ENCODE measurements around the gene ERICH6.

Gene ERICH6

DNA sequence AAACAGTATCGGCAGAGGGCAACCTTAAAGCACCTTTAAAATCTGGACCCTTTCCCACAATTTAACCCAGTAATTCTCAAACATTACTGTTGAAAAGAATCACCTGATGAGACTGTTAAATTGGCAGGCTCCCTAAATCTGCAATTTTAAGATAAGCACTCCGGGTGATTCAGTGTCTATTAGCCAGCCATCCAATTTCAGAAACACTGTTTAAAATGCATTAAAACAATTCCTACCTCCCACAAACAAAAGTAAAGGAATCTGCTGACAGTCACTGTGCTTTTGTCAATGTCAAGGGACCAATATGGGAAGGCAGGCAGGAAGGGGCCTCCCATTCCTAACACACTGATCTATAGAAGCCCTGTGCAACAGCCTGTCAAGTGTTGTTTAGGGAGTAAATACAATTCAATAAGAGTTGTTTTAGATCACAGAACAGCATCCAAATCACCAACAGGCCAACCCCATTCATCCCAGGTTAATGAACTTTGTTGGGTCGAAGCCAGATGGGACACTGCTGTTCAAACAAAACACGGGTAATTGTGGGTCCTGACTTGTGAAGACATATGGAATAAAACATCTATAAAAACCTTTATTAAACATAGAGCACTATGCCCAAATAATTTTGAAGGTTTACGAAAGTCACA lies 37.9 kb upstream of the ERICH6 start:
- Histone ChIP-seq H3K4me3 (no peak overlapping the region), H3K27me3 (ENCODE audit: low read depth) (no peaks in the 10 kb centered on the region), H3K36me3 (replicated peaks) (peaks cover 12% of the 10 kb centered on the region; the same call in 1 of the 2 replicates), H3K4me1 (peaks cover 18% of the 10 kb centered on the region), H3K9me3 (no peaks in the 10 kb centered on the region)
- in situ Hi-C loops (cut with MboI; ENCODE audit: low sequenced_read_pairs), result no loop called here
- DNase-seq (ENCODE audit: low spot score in 2 of 2), result no peak

DNA sequence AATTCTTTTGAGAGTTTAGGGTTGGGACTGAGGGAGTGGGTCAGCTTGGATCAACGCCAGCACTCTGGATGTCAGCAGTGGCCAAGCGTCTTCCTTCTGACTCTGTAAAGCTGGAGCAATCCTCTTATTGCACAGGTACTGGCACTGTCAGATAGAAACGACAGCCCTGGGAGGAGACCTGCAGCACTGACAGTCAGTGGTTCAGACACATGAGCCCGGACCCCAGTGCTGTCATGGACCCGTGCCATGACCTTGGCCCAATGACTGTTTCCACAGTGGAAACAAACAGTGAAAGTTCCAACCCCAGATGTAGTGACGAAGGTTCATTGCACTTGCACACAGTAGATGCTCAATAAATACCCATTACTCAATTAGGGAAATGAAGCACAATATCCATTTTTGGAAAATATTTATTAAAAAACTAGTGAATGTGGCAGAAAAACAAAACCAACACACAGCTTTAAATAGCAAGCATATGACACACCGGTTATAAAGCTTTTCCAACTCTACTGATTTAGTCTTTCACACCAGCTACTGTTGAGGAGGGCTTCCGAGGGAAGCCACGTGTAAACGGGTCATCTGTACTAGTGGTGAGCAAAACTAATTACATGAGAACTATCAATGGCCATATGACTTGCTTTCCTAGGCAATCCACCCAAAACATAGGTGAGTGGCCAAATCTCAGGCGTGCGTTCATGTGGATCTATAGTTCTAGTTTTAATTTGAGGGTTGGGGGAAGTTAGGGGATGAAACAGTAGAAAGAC lies 37.2 kb upstream of the ERICH6 start:
- Histone ChIP-seq H3K27me3 (ENCODE audit: low read depth) (no peaks in the 10 kb centered on the region), H3K4me3 (no peak overlapping the region), H3K36me3 (replicated peaks) (peaks cover 12% of the 10 kb centered on the region; the same call in 1 of the 2 replicates), H3K9me3 (no peaks in the 10 kb centered on the region), H3K4me1 (peaks cover 18% of the 10 kb centered on the region)
- DNase-seq (ENCODE audit: low spot score in 2 of 2), result no peak
- in situ Hi-C loops (cut with MboI; ENCODE audit: low sequenced_read_pairs), result no loop called here

DNA sequence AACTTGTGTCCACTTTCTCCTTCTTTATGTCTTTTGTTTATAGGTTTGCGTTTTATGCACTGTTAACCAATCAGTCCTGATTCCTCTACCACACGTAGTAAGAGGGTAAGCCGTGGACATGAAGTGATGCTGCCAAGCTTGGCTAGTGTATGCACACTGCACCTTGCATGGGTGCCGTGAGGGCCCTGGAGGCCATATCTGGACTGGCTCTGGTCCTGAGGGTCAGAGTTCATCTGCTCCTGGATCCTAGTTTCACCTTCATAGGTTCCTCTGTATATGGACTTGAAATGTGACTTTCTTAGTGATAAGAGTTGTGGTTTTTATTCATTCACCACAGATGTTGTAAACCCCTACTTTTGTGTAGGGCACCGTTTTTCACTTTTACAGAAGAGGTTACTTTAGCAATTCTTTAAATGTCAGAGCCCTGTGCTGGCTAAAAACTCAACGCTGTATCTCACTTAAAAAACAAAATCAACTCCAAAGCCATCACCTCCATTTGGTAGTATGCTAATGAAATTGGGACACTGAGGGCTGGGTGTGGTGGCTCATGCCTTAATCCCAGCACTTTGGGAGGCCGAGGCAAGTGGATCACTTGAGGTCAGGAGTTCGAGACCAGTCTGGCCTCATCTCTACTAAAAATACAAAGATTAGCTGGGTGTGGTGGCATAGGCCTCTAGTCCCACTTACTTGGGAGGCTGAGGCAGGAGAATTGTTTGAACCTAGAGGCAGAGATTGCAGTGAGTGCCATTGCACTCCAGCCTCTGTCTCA lies 36.3 kb upstream of the ERICH6 start:
- Histone ChIP-seq H3K9me3 (no peaks in the 10 kb centered on the region), H3K4me3 (no peak overlapping the region), H3K36me3 (replicated peaks) (peaks cover 12% of the 10 kb centered on the region; the same call in 1 of the 2 replicates), H3K27me3 (ENCODE audit: low read depth) (no peaks in the 10 kb centered on the region), H3K4me1 (peaks cover 17% of the 10 kb centered on the region)
- no peak for DNase-seq (ENCODE audit: low spot score in 2 of 2)
- in situ Hi-C loops (cut with MboI; ENCODE audit: low sequenced_read_pairs), result no loop called here

DNA sequence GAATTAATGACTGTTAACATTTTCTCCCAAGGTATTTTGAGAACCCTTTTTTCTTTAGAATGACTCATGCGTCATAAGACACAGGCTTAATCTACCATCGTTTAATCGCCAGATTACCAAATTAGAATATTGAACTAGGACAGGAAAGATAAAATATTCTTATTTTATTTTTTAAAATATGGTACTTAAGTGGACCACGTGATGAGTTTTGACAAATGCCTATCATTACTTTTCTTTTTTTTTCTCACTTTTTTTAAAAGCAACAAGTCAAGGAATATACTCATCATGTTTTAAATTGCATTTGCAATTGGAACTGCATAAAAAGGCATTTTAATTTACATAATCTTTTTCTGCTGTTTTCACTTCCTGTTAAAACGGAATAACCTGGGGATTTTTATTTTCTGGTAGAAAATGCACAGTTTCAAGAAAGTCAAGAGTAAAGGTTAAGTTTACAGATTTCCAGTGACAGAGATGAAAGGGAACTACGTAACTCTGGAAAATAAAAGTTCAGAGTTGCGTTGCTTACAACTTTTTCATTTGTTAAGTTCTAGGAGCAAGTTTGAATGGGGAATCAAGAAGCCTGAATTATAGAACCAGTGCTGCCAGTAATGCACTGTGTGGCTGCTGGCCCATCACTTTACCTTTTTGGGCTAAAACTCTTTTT lies 35.6 kb upstream of the ERICH6 start:
- no peak for DNase-seq (ENCODE audit: low spot score in 2 of 2)
- Histone ChIP-seq H3K4me3 (no peak overlapping the region), H3K9me3 (no peaks in the 10 kb centered on the region), H3K27me3 (ENCODE audit: low read depth) (no peaks in the 10 kb centered on the region), H3K36me3 (replicated peaks) (peaks cover 12% of the 10 kb centered on the region; the same call in 1 of the 2 replicates), H3K4me1 (peaks cover 11% of the 10 kb centered on the region)
- in situ Hi-C loops (cut with MboI; ENCODE audit: low sequenced_read_pairs), result no loop called here

DNA sequence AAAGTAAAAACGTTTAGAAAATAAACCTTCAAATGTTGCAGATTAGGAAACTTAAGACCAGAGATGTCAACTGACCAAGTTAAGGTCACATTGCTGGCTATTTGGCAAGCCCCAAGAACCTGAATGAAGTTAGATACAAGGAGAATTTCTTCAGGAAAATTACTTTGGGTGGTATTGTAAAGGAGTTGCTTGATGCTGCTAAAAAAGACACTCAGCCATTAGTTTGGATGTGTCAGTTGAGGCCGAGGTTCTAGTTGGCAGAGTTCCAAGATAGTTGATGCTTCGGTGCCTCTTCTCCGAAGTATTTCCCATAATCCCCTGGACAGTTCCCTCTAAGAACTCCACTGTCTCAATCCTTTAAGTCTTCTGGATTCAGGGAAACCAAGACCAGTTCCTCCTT lies 35.0 kb upstream of the ERICH6 start:
- H3K4me3 ChIP-seq, result no peak overlapping the region
- peaks cover 12% of the 10 kb centered on the region; the same call in 1 of the 2 replicates for H3K36me3 ChIP-seq (replicated peaks)
- in situ Hi-C loops (cut with MboI; ENCODE audit: low sequenced_read_pairs), result no loop called here
- no peaks in the 10 kb centered on the region for H3K9me3 ChIP-seq
- no peak for DNase-seq (ENCODE audit: low spot score in 2 of 2)
- peaks cover 7% of the 10 kb centered on the region for H3K4me1 ChIP-seq
- no peaks in the 10 kb centered on the region for H3K27me3 ChIP-seq (ENCODE audit: low read depth)

DNA sequence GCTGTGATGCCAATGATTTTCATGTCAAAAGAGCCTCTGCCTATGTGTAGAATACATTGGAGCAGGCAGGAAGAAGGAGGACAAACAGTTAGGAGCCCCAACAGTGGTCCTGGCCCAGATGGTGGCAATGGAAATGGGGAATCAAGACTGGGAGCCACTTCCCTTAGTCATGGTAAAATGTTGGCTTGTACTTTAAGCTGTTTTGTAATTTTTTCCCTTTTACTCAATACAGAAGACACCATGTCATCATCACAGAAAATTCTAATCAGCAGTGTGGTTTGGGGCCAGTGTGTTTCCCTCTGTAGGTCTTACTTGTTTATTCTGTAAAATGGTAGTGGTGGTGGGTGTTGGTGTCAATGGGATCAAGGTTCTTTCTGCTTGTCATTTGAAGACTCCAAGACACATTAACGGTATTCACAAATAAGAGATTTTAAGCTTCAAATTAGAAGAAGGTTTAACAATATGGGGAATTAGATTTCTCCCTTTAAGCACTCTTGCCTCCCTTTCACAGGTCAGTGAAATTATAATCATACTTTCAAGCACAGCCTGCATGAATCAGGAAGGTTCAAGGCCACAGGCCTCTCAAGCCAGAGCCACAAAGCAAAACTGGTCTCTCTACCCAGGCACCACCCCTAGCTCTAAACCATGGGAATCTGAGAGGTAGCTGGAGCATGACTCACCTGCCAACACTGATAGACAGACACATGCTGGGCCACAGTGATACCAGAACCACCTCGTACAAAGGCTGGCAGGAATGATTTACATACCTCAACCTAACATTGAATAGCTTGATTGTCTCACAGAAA lies 34.4 kb upstream of the ERICH6 start:
- no peak for DNase-seq (ENCODE audit: low spot score in 2 of 2)

DNA sequence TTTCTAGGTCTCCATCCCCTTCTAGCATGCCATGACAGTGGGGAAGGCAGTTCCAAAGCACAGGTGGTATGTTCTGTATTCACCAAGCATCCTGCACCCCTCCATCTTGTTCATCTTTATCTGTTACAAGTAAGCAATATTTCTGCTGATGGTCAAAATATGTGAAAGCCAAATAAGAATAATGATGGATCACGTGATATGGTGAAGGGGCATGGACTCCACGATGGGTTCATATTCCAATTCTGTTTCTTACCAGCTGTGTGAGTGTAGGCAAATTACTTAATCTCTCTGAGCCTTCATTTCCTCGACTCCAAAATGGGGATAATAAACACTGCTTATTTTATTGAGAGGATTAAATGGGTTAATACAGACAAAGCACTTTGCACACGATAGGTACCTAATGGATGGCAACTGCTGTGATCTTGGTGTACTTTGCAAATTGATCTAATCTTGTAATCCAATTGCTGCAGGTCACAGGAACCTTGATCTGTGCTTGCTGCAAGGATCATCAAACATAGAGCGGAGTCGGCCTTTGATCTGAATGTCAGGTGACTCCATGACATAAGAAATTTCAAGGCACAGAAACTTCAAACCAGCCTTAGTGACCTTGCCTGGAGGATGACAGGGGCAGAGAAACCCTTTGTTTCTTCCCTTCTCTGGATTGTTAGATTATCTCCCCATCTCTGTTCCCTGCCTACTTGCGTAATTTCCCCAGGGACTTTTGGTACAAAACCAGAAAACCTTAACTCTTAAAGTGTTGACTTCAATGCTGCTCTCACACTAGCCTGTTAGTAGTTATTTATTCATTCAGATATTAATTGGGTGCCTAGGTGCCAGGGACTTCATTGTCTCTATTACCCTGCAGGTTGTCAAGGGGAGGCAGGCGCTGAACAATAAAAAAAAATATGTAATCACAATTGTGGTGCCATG lies 33.4 kb upstream of the ERICH6 start:
- Histone ChIP-seq H3K36me3 (replicated peaks) (peaks cover 8% of the 10 kb centered on the region; the same call in 1 of the 2 replicates), H3K4me1 (peaks cover 7% of the 10 kb centered on the region), H3K4me3 (no peak overlapping the region), H3K27me3 (ENCODE audit: low read depth) (no peaks in the 10 kb centered on the region), H3K9me3 (no peaks in the 10 kb centered on the region)
- no peak for DNase-seq (ENCODE audit: low spot score in 2 of 2)
- in situ Hi-C loops (cut with MboI; ENCODE audit: low sequenced_read_pairs), result no loop called here

More for the DNA sequence above, 34.4 kb upstream of the ERICH6 start:
- in situ Hi-C loops (cut with MboI; ENCODE audit: low sequenced_read_pairs), result no loop called here
- no peaks in the 10 kb centered on the region for H3K27me3 ChIP-seq (ENCODE audit: low read depth)
- peaks cover 12% of the 10 kb centered on the region; the same call in 1 of the 2 replicates for H3K36me3 ChIP-seq (replicated peaks)
- H3K4me3 ChIP-seq, result no peak overlapping the region
- peaks cover 7% of the 10 kb centered on the region for H3K4me1 ChIP-seq
- H3K9me3 ChIP-seq, result no peaks in the 10 kb centered on the region

DNA sequence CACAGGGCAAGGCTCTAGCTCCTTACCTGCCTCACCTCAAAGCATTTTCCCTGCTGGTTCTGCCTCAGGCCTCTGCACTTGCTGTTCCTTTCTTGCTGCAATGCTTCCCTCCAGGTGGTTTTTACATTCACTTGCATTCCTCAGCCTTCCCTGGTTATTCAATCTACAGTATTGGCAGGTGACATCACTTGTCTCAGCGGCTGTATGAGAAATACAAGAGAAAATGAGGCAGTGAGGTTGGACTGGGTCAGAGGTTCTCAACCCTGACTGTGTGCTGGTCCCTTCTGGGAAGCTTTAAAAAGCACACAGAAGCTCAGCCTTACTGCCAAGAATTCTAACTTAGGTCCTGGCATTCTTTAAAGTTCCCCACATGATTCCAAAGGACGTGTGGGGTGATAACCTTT lies 32.6 kb upstream of the ERICH6 start:
- no peak for DNase-seq (ENCODE audit: low spot score in 2 of 2)
- peaks cover 7% of the 10 kb centered on the region for H3K4me1 ChIP-seq
- no peaks in the 10 kb centered on the region for H3K27me3 ChIP-seq (ENCODE audit: low read depth)
- H3K36me3 ChIP-seq (replicated peaks), result 0 out of 2 replicates have a peak, but pooled peaks cover 3% of the 10 kb centered on the region
- H3K4me3 ChIP-seq, result no peak overlapping the region
- in situ Hi-C loops (cut with MboI; ENCODE audit: low sequenced_read_pairs), result no loop called here
- no peaks in the 10 kb centered on the region for H3K9me3 ChIP-seq

DNA sequence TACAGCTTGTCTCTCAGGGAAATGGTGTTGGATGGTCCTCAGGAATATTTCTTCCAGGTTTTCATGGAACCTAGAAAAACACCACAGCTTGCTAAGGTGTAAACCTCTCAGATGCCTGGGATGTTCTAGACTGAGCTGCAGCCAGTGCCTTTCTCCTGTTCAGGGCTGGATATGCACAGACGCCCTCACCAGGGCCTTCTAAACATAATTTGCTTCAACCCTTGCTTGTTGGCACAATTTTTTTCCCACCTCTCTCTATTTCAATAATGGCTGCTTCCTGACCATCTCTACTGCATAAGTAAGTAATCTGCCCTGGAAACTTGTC lies 31.0 kb upstream of the ERICH6 start:
- in situ Hi-C loops (cut with MboI; ENCODE audit: low sequenced_read_pairs), result no loop called here
- no peaks in the 10 kb centered on the region for H3K27me3 ChIP-seq (ENCODE audit: low read depth)
- no peak for DNase-seq (ENCODE audit: low spot score in 2 of 2)
- H3K36me3 ChIP-seq (replicated peaks), result no peaks in the 10 kb centered on the region
- H3K9me3 ChIP-seq, result no peaks in the 10 kb centered on the region
- H3K4me3 ChIP-seq, result no peak overlapping the region
- H3K4me1 ChIP-seq, result peaks cover 7% of the 10 kb centered on the region

DNA sequence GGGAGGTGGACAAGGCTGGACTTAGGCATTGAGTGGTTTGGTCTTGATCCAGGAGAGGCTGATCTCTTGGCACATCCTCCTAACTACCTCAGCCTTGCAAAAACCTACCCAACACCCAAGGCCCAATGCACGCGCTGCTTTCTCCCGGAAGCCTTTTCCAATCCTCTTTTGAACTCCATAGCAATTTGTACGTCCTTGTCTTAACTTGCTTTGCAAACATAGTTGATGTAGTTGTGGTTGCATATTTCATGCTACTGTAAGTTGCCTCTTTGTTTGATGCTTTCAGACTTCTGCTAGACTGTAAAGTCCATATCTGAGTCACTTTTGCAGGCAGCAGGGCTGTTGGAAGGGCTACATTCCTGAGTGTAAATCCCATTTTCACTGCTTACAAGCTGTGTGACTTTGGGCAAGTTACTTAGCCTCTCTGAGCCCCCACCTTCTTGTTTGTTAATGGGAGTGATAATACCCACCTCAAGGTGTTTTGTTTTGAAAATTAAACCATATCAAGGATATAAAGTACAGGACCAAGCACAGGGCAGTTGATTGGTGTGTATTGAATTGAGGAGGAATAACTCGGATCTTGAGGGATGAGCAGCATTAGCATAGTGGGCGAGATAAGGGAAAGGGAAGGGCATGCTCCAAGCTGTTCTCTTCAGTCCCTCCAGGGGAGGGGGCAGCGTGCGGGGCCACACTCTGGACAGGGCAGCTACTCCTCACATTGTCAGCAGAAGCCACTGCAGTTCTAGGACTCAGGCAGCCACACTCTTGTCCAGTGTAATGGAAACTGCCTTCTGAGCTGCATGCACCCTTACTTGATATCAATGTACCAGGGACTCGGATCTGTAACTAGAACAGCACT lies 30.4 kb upstream of the ERICH6 start:
- no peaks in the 10 kb centered on the region for H3K9me3 ChIP-seq
- DNase-seq (ENCODE audit: low spot score in 2 of 2), result no peak
- no peak overlapping the region for H3K4me3 ChIP-seq
- peaks cover 6% of the 10 kb centered on the region for H3K4me1 ChIP-seq
- no peaks in the 10 kb centered on the region for H3K36me3 ChIP-seq (replicated peaks)
- H3K27me3 ChIP-seq (ENCODE audit: low read depth), result no peaks in the 10 kb centered on the region
- in situ Hi-C loops (cut with MboI; ENCODE audit: low sequenced_read_pairs), result no loop called here

DNA sequence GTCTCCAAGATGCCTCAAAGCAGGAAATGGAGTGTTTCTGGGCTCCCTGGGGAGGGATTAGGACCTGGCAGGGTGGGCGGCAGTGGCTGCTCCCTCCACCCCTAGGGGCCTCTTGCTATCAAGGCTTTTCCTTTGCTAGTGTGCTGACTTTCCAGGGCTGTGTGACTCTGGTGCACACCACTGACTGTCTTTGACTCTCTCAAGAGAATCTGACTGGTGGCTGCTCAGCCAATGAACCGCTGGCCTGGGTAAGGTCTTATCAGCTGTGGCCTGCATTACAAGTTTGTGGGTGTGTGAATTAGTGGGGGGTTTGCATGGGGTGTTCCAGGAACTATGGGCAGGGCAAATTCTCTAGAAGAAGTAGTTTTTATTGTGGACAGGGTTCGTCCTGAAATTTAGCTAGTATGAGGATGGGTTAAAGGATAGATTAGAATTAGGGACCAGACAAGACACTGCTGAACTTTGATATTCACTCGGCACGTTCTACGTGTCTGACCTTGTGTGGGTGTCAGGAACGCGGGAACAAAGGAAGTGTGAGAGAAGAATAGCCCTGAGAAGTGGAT lies 29.7 kb upstream of the ERICH6 start:
- H3K36me3 ChIP-seq (replicated peaks), result no peaks in the 10 kb centered on the region
- no peaks in the 10 kb centered on the region for H3K9me3 ChIP-seq
- no peak overlapping the region for H3K4me3 ChIP-seq
- peaks cover 3% of the 10 kb centered on the region; the same call in 1 of the 2 replicates for H3K4me1 ChIP-seq
- peak in 1 of 2 experiments; percentile 30 for DNase-seq (ENCODE audit: low spot score in 2 of 2)
- no peaks in the 10 kb centered on the region for H3K27me3 ChIP-seq (ENCODE audit: low read depth)
- in situ Hi-C loops (cut with MboI; ENCODE audit: low sequenced_read_pairs), result no loop called here

Measured in HAP-1 (cell line).